WTC11 (cell line): ENCODE measurements around the gene NAV2.

Experiments
- FOXJ3 ChIP-seq: sonication (generic); formaldehyde crosslinking; IDR thresholded peaks from 2 replicates; pipeline ENCODE4 v1.9.0; 2021; ENCODE audit warnings: missing genetic modification reagents, mild to moderate bottlenecking, borderline replicate concordance
- TF ChIP-seq, protein P1 (sequence below): fragments of 200-600 bp; IDR thresholded peaks from 2 replicates; pipeline ENCODE4 v1.8.0; 2022; ENCODE audit warnings: antibody characterized with exemption

GRCh38 chr11:20031155-20032001, 318.7 kb downstream of the NAV2 start:
- TF ChIP-seq, protein P1, sequence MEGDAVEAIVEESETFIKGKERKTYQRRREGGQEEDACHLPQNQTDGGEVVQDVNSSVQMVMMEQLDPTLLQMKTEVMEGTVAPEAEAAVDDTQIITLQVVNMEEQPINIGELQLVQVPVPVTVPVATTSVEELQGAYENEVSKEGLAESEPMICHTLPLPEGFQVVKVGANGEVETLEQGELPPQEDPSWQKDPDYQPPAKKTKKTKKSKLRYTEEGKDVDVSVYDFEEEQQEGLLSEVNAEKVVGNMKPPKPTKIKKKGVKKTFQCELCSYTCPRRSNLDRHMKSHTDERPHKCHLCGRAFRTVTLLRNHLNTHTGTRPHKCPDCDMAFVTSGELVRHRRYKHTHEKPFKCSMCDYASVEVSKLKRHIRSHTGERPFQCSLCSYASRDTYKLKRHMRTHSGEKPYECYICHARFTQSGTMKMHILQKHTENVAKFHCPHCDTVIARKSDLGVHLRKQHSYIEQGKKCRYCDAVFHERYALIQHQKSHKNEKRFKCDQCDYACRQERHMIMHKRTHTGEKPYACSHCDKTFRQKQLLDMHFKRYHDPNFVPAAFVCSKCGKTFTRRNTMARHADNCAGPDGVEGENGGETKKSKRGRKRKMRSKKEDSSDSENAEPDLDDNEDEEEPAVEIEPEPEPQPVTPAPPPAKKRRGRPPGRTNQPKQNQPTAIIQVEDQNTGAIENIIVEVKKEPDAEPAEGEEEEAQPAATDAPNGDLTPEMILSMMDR = no peak
- TF ChIP-seq FOXJ3 (CRISPR knock-in tag) = no peak
